A172 (cell line): ENCODE results near the gene ZNF777. TPM values are rescaled to one million over a fixed set of nuclear protein-coding genes. Genes with fewer than 3 reads are reported as not detected.
"Not testable (repeated sequence)": the region's sequence is repeated elsewhere in the genome, so short reads cannot be mapped to it uniquely, and the experiment has no call there.

Experiments
- DNase-seq: peaks from one replicate; pipeline ENCODE4 v3.0.0-alpha.2; 2015; ENCODE audit warnings: low spot score
- total RNA-seq: library from RNA; depleted of rRNA; stranded (reverse); fragments of >200 nt; shearing (Covaris generic); gene quantifications from 2 replicates; pipeline ENCODE4 v1.2.3, GENCODE V29; 2014; rRNA removed

Gene ZNF777
- total RNA-seq, 1 experiment from 2014 or later, result 12.7 TPM

DNA sequence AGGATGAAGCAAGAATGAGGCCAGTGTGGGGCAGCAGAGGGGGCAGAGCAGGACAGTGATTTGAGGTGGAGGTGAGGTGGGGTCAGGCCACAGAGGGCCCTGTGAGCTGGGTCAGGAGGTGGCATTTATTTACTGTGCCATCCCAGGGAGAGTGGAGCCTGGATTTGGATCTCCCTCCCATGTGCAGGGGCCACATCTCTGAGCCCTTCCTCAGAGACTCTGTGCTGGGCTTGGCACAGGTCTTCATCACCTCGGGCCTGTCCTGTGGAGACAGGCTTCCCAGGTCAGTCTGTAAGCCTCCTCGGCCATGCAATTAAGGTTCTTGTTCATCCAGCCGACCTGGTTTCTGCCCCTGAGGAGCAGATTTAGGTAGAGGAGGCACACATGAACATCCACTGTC, 40.9 kb downstream of the ZNF777 start:
- no peak for DNase-seq

GRCh38 chr7:149415391-149416071, 45.3 kb downstream of the ZNF777 start:
- DNase-seq, result no peak

GRCh38 chr7:149414745-149415390, 46.0 kb downstream of the ZNF777 start:
- no peak for DNase-seq

DNA sequence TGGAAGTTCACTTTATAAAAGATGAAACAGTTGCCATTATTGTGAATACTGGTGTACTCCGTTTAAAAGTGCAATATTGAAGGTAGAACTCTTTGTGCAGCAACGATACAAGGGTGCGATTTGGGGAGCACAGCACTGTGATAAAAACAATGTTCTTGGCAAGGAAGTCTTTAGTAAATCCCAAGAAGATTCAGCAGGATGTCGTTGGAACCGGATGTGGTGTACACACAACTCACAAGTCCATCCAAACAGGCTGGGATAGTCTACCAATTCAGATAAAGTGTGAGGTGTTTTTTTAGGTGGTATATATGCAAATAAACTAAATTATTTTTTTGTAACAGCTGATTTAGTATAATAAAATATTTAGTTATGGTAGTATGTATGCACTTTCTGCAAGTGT, 46.7 kb downstream of the ZNF777 start:
- DNase-seq, result no peak

DNA sequence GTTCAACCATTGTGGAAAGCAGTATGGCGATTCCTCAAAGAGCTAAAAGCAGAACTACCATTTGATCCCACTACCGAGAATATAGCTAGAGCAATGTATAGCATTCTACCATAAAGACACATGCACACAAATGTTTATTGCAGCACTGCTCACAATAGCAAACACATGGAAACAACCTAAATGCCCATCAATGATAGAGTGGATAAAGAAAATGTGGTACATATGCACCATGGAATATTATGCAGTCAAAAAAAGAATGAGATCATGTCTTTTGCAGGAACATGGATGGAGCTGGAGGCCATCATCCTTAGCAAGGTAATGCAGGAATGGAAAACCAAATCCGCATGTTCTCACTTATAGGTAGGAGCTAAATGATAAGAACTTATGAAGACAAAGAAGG, 47.8 kb downstream of the ZNF777 start:
- DNase-seq, result not testable (repeated sequence)

- DNase-seq, result no peak
Observed at GRCh38 chr7:149409895-149410294, 51.0 kb downstream of the ZNF777 start.

- no peak for DNase-seq
Observed at GRCh38 chr7:149404825-149405224, 56.0 kb downstream of the ZNF777 start.

DNA sequence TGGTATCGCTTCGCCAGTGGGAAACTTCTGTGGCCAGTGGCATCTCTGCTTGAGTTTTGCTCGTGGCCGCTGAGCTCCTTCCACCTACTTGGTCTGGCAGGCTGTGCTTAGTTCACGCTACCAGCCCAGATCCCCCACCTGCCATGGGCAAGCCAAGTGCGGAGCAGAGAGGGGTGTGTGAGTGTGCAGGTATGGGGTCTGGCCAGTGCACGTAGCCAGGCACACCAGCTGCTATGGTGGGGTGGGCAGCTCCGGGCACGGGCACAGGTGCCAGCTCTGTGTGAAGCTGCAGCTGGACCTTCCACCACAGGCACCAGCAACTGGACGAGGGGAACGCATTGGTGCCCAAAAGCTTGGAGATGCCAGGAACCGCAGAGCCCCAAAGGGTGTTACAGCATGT, 56.5 kb downstream of the ZNF777 start:
- DNase-seq, result no peak

- DNase-seq, result no peak
Observed at GRCh38 chr7:149398195-149398820, 62.6 kb downstream of the ZNF777 start.

GRCh38 chr7:149397470-149398043, 63.3 kb downstream of the ZNF777 start:
- DNase-seq, result no peak

DNA sequence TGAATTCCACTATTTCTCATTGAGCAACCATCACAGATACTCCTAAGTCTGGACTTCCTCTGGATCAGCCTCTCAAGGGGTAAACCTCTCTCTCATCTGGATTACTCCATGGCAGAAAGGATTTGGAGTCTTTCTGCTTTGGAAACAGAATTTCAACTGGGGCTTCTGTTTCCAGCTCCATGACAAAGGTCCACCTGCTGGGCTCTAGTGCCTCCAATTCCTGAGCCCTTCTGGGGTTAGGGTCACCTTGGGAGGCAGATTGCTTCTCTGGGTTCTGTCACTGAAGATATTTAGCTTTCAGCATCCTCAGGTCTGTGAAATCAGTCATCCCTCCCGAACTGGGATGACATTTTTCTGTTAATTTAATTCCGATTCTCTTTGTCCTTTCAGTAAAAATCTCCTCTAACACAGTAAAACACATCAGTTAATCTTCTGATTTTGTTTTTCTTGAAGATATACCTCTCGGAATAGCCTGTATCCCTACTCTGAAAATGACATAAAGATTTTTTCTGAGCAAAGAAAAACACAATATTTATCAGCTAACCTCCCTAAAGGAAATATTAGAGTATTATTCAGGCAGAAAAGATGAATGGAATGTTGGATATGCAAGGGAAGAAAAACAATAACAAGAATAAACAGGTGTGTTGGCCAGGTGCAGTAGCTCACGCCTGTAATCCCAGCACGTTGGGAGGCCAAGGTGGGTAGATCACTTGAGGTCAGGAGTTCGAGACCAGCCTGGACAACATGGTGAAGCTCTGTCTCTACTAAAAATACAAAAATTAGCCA, 72.1 kb downstream of the ZNF777 start:
- DNase-seq, result not testable (repeated sequence)

DNA sequence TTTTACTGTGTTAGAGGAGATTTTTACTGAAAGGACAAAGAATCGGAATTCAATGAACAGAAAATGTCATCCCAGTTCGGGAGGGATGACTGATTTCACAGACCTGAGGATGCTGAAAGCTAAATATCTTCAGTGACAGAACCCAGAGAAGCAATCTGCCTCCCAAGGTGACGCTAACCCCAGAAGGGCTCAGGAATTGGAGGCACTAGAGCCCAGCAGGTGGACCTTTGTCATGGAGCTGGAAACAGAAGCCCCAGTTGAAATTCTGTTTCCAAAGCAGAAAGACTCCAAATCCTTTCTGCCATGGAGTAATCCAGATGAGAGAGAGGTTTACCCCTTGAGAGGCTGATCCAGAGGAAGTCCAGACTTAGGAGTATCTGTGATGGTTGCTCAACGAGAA, 74.3 kb downstream of the ZNF777 start:
- not testable (repeated sequence) for DNase-seq

GRCh38 chr7:149385195-149385950, 75.5 kb downstream of the ZNF777 start:
- no peak for DNase-seq

Other genes with a start within 250 kb of the ZNF777 start
- gene ZNF212, start 221.4 kb downstream of the ZNF777 start, total RNA-seq, result 2.7 and 4.0 TPM in 2 replicates
- 2.0 and 3.7 TPM in 2 replicates for gene ZNF783, start 198.9 kb downstream of the ZNF777 start, total RNA-seq
- 17.3 and 20.9 TPM in 2 replicates for gene ZNF746, start 36.7 kb upstream of the ZNF777 start, total RNA-seq